ENCODE data around the gene TRIP13. TPM values are rescaled to one million over a fixed set of nuclear protein-coding genes. Genes with fewer than 3 reads are reported as not detected.

Gene TRIP13
- total RNA-seq, 1 experiment from 2014 or later, result 42.6 TPM

GRCh38 chr5:911601-912000, 18.9 kb downstream of the TRIP13 start:
- Histone ChIP-seq H2BK12ac (ENCODE audit: insufficient read length, low read depth, low read length) (no peak overlapping the region), H2BK20ac (ENCODE audit: low read depth, low read length, poor library complexity, severe bottlenecking) (no peak overlapping the region), H3K4ac (ENCODE audit: low read depth, low read length) (no peak overlapping the region), H3K18ac (ENCODE audit: insufficient read length, low read depth, low read length) (no peak overlapping the region), H3K23ac (ENCODE audit: insufficient read length, low read depth, low read length) (no peak overlapping the region), H3T11ph (ENCODE audit: low read length) (no peak overlapping the region), H3K14ac (ENCODE audit: insufficient read depth, low read length) (no peak overlapping the region), H3K79me2 (ENCODE audit: insufficient read depth, low read length) (no peaks in the 10 kb centered on the region), H4K20me1 (ENCODE audit: control insufficient read depth, insufficient read depth, insufficient read length) (no peaks in the 10 kb centered on the region), H3K27ac (ENCODE audit: insufficient read length, low read depth, low read length) (no peak overlapping the region), H4K91ac (ENCODE audit: insufficient read length, low read depth, low read length) (no peak overlapping the region), H2BK120ac (ENCODE audit: low read depth, low read length, poor library complexity, severe bottlenecking) (no peak overlapping the region), H4K8ac (replicated peaks; ENCODE audit: insufficient read length, low read depth, low read length) (no peak overlapping the region), H2BK15ac (ENCODE audit: low read depth, low read length) (no peak overlapping the region), H3K9me3 (ENCODE audit: control insufficient read depth, low read depth, low read length) (no peaks in the 10 kb centered on the region), H3K27me3 (ENCODE audit: insufficient read depth, low read length) (no peaks in the 10 kb centered on the region), H3K79me1 (ENCODE audit: insufficient read depth, low read depth, low read length, poor library complexity, severe bottlenecking) (no peaks in the 10 kb centered on the region), H3K4me1 (ENCODE audit: insufficient read depth, low read length) (no peaks in the 10 kb centered on the region), H3K56ac (ENCODE audit: insufficient read length, low read depth, low read length) (no peak overlapping the region), H2AFZ (ENCODE audit: low read length) (no peak overlapping the region), H2BK5ac (ENCODE audit: insufficient read length, low read length) (no peak overlapping the region), H2AK5ac (ENCODE audit: insufficient read length, low read length) (no peak overlapping the region), H3K4me2 (ENCODE audit: insufficient read depth, insufficient read length, low read length) (no peak overlapping the region), H4K5ac (ENCODE audit: insufficient read length, low read depth, low read length) (no peak overlapping the region), H3K9ac (ENCODE audit: extremely low read depth, insufficient read length, low read length) (no peak overlapping the region), H3K23me2 (ENCODE audit: insufficient read length, low read depth, low read length, poor library complexity, severe bottlenecking) (no peaks in the 10 kb centered on the region)
- Mint-ChIP-seq H3K4me1 (peaks cover 0 to 3% of the 10 kb centered on the region in 2 experiments; a peak in 2 of 4 replicates), H3K9me3 (no peaks in the 10 kb centered on the region), H3K27ac (no peak overlapping the region; a peak in 1 of 7 replicates), H3K4me3 (no peak overlapping the region), H3K27me3 (ENCODE audit: low read depth) (no peaks in the 10 kb centered on the region), H3K36me3 (ENCODE audit: insufficient read depth in 1 of 3, low read depth in 3 of 3) (peaks cover 47 to 94% (median 84%) of the 10 kb centered on the region in 3 experiments)
- no peak for TF ChIP-seq CTCF (conservative IDR thresholded peaks at IDR 0.05)
- no peak for DNase-seq
- WGBS (ENCODE audit: extremely low coverage, insufficient read length, low lambda C conversion rate), result no CpG with 5 or more reads among the region's 11 CpGs

All from H9 (cell line).